ENCODE data around the gene ERN1.

GRCh38 chr17:64004218-64004770 lies 125.7 kb downstream of the ERN1 start:
- no peak for TF ChIP-seq POLR2A (IDR thresholded peaks at IDR 0.05)
- TF ChIP-seq CTCF (IDR thresholded peaks at IDR 0.05) = no peak
- no peak for TF ChIP-seq POLR2AphosphoS5 (IDR thresholded peaks at IDR 0.05)

Measured in gastroesophageal sphincter (tissue), 3 donors.